Esophagus squamous epithelium (tissue), 4 donors: ENCODE results near the gene MACC1.
A peak's percentile ranks its signal among the peaks of the same experiment; 100 is the strongest.

ENCODE experiments used
- CTCF ChIP-seq, 6 experiments: fragments of 450-650 bp in 4 of 6; fragments of 200-600 bp in 2 of 6; sonication (generic) in 2 of 6; IDR thresholded peaks; one replicate each; pipeline ENCODE4 v1.5.1; 2016 to 2019; ENCODE audit warnings: antibody characterized with exemption in 6 of 6, mild to moderate bottlenecking in 4 of 6, moderate library complexity in 4 of 6
- POLR2A ChIP-seq, 4 donors: fragments of 450-650 bp; IDR thresholded peaks; one replicate each; pipeline ENCODE4 v1.6.1; 2017; ENCODE audit warnings: antibody characterized with exemption in 4 of 4, mild to moderate bottlenecking in 4 of 4, moderate library complexity in 3 of 4

- TF ChIP-seq CTCF (IDR thresholded peaks at IDR 0.05), result peak in 1 of 6 experiments; percentile 11
- TF ChIP-seq POLR2A (IDR thresholded peaks at IDR 0.05), result no peak
Measured at GRCh38 chr7:20219446-20220292, 2.5 kb upstream of the MACC1 start.
